Kidney epithelial cell (primary cell): ENCODE data around the gene GBGT1. TPM values are rescaled to one million over a fixed set of nuclear protein-coding genes. Genes with fewer than 3 reads are reported as not detected.

Experiments
- DNase-seq: peaks from one replicate; pipeline ENCODE4 v3.0.0-alpha.2; 2010; ENCODE audit warnings: low read depth
- H3K27me3 ChIP-seq: 2 replicates; pipeline ENCODE4 v1.6.0; 2011; ENCODE audit warnings: low read length; ENCODE audit not compliant: control insufficient read depth, insufficient read depth
- H3K36me3 ChIP-seq: 2 replicates; pipeline ENCODE4 v1.5.1; 2011; ENCODE audit warnings: low read length; ENCODE audit not compliant: control insufficient read depth, insufficient read depth
- H3K4me3 ChIP-seq: 2 replicates; pipeline ENCODE4 v1.5.1; 2011; ENCODE audit warnings: low read depth, mild to moderate bottlenecking, control low read depth, low read length
- CTCF ChIP-seq: IDR thresholded peaks from 2 replicates; pipeline ENCODE4 v1.5.1; 2011; ENCODE audit warnings: mild to moderate bottlenecking, moderate library complexity, low read length, control low read depth, inconsistent platforms; ENCODE audit not compliant: insufficient read depth, poor library complexity, severe bottlenecking
- total RNA-seq: library from RNA; depleted of rRNA; stranded (reverse); fragments of >200 nt; gene quantifications from 2 replicates; pipeline ENCODE4 v1.2.3, GENCODE V29; 2015

GBGT1 gene
- total RNA-seq, 1 donor from 2014 or later = 12.4 TPM

- no peaks in the 10 kb centered on the region for H3K27me3 ChIP-seq
- TF ChIP-seq CTCF = no peak
- DNase-seq = no peak
- no peaks in the 10 kb centered on the region for H3K36me3 ChIP-seq
- H3K4me3 ChIP-seq = no peak overlapping the region
Observed at GRCh38 chr9:133137451-133138231, 26.1 kb downstream of the GBGT1 start.

GRCh38 chr9:133135146-133135745, 28.5 kb downstream of the GBGT1 start:
- Histone ChIP-seq H3K4me3 (no peak overlapping the region), H3K27me3 (no peaks in the 10 kb centered on the region), H3K36me3 (no peaks in the 10 kb centered on the region)
- DNase-seq = peak; percentile 68
- TF ChIP-seq CTCF = no peak

GRCh38 chr9:133134388-133135145, 29.1 kb downstream of the GBGT1 start:
- DNase-seq = no peak
- no peaks in the 10 kb centered on the region for H3K36me3 ChIP-seq
- no peaks in the 10 kb centered on the region for H3K27me3 ChIP-seq
- no peak for TF ChIP-seq CTCF
- no peak overlapping the region for H3K4me3 ChIP-seq

DNA sequence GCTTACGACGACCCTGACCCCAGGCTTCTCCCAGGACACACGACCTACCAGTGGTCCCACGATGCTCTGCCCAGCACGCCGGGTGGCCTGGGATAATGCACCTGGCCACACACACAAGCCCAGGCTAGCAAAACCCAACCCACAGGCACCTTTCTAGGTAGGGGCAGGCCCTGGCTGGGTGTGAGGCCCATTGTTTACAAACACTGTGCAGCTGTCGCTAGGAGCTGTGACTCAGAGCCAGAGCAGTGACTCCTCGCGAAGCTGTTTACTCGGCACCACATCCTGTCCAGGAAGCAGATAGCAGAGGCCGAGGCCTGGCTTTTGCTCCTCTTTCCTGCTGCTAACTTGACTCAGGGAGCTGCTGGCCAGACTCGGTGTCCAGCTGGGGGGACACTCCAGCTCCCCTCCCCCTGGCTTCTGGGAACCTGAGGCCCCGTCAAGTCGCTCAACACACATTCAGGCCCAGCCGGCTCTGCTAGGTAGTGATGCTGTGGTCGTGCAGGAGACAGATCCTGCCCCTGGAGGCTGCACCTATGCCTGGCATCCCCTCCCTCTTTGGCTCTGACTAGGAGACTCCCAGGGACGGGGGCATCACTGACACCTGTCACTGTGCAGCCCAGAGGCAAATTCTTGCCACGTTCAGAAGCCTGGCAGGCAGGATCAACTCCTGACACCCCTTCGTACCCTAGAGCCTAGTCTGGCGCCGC, 29.9 kb downstream of the GBGT1 start:
- TF ChIP-seq CTCF = no peak
- Histone ChIP-seq H3K27me3 (no peaks in the 10 kb centered on the region), H3K4me3 (no peak overlapping the region), H3K36me3 (no peaks in the 10 kb centered on the region)
- DNase-seq = peak; percentile 90

DNA sequence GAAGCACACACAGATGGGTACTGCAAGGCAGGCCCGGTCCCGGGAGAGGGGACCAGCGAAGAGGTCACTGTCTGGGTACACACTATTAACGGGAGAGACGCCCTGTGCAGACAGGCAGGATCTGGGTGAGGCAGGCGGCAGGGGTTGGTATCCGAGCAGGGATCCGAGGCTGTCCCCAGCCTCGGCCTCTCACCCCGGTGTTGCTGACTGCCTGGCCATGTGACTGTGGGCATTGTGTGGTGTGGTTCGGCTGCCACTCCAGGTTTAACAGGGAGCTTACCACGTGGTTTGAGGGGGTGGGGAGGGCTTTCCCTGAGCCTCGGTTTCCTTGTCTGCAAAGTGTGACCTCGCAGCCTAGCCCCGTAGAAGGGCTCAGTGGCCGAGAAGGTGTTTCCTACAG, 31.5 kb downstream of the GBGT1 start:
- no peak for TF ChIP-seq CTCF
- no peak for DNase-seq
- H3K4me3 ChIP-seq = no peak overlapping the region
- no peaks in the 10 kb centered on the region for H3K27me3 ChIP-seq
- H3K36me3 ChIP-seq = no peaks in the 10 kb centered on the region
